ENCODE results near the gene PARP6. TPM values are rescaled to one million over a fixed set of nuclear protein-coding genes. Genes with fewer than 3 reads are reported as not detected.

The PARP6 gene
- total RNA-seq, 1 donor from 2014 or later, result 193 TPM

DNA sequence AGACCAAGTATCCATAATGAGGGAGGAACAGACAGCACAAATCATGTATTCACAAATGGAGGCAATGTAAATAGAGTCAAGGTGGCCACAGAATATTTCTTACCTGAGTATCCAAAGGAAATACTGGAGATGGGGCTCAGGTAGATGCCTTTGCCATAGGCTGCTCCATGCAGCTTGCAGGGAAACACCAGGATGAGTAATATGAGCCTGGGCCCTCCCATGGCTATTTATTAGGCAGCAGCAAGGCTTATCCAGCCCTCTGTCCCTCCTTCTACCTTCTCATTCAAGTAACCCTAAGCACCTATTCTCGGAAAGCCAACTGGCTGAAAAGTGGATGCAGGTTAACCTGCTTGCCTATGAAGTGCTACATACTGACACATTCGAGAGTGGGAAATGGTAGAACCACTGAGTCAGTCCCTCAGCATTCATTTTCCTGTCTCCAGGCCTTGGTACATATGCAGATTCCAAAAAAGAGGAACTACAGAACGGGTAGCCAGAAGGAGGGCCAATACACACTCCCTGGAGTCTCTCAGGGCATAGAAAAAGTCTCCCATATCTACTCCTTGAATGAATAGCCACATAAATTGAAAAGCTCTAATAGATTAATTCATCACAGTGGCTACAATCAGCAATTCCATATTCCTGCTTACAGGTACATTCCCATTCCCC, 23.1 kb downstream of the PARP6 start:
- no peaks in the 10 kb centered on the region for H3K4me1 Mint-ChIP-seq (ENCODE audit: low read depth, unreplicated experiment)
- no peaks in the 10 kb centered on the region for H3K27me3 Mint-ChIP-seq (ENCODE audit: unreplicated experiment)
- H3K4me3 Mint-ChIP-seq (ENCODE audit: unreplicated experiment), result no peak overlapping the region
- no peaks in the 10 kb centered on the region for H3K36me3 Mint-ChIP-seq (ENCODE audit: unreplicated experiment)
- H3K27ac Mint-ChIP-seq (ENCODE audit: unreplicated experiment), result no peak overlapping the region
- no peaks in the 10 kb centered on the region for H3K9me3 Mint-ChIP-seq (ENCODE audit: unreplicated experiment)
- TF ChIP-seq, protein P1, sequence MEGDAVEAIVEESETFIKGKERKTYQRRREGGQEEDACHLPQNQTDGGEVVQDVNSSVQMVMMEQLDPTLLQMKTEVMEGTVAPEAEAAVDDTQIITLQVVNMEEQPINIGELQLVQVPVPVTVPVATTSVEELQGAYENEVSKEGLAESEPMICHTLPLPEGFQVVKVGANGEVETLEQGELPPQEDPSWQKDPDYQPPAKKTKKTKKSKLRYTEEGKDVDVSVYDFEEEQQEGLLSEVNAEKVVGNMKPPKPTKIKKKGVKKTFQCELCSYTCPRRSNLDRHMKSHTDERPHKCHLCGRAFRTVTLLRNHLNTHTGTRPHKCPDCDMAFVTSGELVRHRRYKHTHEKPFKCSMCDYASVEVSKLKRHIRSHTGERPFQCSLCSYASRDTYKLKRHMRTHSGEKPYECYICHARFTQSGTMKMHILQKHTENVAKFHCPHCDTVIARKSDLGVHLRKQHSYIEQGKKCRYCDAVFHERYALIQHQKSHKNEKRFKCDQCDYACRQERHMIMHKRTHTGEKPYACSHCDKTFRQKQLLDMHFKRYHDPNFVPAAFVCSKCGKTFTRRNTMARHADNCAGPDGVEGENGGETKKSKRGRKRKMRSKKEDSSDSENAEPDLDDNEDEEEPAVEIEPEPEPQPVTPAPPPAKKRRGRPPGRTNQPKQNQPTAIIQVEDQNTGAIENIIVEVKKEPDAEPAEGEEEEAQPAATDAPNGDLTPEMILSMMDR (IDR thresholded peaks at IDR 0.05; ENCODE audit: partially characterized antibody, unreplicated experiment), result no peak
- no peak for DNase-seq

DNA sequence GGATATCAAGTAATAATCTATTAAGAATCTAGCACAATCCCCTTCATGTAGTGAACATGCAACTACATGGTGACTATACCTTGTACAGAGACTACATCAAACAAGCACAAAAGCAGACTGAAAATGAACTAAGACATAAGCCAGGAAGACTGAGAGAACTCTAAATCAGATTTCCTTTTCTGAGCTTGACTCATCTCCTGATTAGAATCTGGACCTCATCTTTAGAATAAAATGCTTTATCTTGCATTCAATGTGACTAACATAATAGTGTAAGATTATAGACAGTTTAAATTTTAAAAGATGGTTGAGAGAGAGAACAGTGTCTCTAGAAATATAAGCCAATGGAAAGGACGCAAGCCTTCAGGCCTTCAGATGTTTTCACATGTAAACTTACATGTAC, 23.8 kb downstream of the PARP6 start:
- H3K27me3 Mint-ChIP-seq (ENCODE audit: unreplicated experiment), result no peaks in the 10 kb centered on the region
- no peaks in the 10 kb centered on the region for H3K36me3 Mint-ChIP-seq (ENCODE audit: unreplicated experiment)
- no peak overlapping the region for H3K4me3 Mint-ChIP-seq (ENCODE audit: unreplicated experiment)
- DNase-seq, result no peak
- H3K9me3 Mint-ChIP-seq (ENCODE audit: unreplicated experiment), result no peaks in the 10 kb centered on the region
- TF ChIP-seq, protein P1 (IDR thresholded peaks at IDR 0.05; ENCODE audit: partially characterized antibody, unreplicated experiment), result no peak
- no peak overlapping the region for H3K27ac Mint-ChIP-seq (ENCODE audit: unreplicated experiment)
- no peaks in the 10 kb centered on the region for H3K4me1 Mint-ChIP-seq (ENCODE audit: low read depth, unreplicated experiment)

DNA sequence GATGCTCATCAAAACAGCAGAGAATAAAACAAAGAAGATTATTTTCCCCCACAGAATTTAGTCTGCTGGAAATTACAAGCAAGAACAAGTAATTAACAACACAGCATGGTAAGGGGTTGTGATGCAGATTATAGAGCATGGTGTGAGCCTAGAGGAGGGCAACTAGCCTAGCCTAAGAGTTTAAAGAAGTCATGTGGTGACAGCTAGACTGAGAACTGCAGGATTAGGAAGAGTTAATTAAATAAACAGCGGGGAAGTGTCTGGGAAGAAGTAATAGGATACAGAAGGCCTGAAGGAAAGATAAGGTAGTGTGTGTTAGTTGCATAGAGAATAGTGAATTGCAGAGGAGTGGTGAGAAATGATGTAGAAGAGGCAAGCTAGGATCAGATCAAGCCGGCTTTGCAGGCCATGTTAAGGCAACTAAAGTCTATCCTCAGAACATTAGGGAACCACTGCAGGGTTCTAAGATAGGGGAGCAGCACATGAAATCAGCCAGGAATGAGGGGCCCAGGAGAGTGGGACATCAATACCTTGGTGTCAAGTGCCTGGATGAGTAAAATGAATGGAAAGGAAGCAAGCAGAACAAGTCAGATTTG, 29.5 kb downstream of the PARP6 start:
- H3K9me3 Mint-ChIP-seq (ENCODE audit: unreplicated experiment), result peaks cover 1% of the 10 kb centered on the region
- H3K4me1 Mint-ChIP-seq (ENCODE audit: low read depth, unreplicated experiment), result no peaks in the 10 kb centered on the region
- H3K27me3 Mint-ChIP-seq (ENCODE audit: unreplicated experiment), result peaks cover 6% of the 10 kb centered on the region
- DNase-seq, result no peak
- no peaks in the 10 kb centered on the region for H3K36me3 Mint-ChIP-seq (ENCODE audit: unreplicated experiment)
- TF ChIP-seq, protein P1 (IDR thresholded peaks at IDR 0.05; ENCODE audit: partially characterized antibody, unreplicated experiment), result no peak
- H3K4me3 Mint-ChIP-seq (ENCODE audit: unreplicated experiment), result no peak overlapping the region
- H3K27ac Mint-ChIP-seq (ENCODE audit: unreplicated experiment), result no peak overlapping the region

DNA sequence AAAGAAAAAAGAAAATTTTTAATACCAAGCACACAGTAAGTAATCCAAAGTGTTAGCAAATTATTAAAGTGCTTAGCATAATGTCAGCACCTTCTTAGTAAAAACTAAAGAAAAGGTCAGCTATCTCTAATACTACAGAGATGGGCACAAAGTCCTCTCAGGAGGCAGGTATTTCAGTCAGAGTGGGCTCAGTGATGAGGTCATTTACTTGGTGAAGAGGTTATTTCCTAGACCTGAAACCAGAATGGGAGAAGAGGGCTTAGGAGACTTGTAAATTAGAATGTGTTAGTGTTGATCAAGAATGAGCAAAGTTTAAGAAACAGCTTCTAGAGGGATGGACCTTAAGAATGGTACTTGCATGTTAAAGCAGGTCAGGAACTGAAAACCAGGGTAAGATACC, 32.7 kb downstream of the PARP6 start:
- peaks cover 1% of the 10 kb centered on the region for H3K9me3 Mint-ChIP-seq (ENCODE audit: unreplicated experiment)

DNA sequence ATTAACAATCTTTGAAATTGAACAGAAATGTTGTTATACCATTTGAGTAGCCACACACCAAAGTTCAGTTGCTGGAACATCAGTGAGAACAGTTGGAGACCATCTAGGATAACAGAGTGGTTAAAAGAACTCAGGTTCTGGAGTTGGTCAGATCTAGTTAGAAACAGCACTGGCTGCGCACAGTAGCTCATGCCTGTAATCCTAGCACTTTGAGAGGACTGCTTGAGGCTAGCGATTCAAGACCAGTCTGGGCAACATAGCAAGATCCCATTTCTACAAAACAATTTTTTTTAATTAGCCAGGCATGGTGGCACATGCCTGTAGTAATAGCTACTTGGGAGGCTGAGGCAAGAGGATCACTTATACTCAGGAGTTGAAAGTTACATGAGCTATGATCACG, 33.8 kb downstream of the PARP6 start:
- TF ChIP-seq, protein P1 (IDR thresholded peaks at IDR 0.05; ENCODE audit: partially characterized antibody, unreplicated experiment), result no peak

More for the DNA sequence above, 32.7 kb downstream of the PARP6 start:
- peak overlapping the region; percentile 14 for H3K27ac Mint-ChIP-seq (ENCODE audit: unreplicated experiment)
- peaks cover 8% of the 10 kb centered on the region for H3K27me3 Mint-ChIP-seq (ENCODE audit: unreplicated experiment)
- H3K4me3 Mint-ChIP-seq (ENCODE audit: unreplicated experiment), result no peak overlapping the region
- no peaks in the 10 kb centered on the region for H3K4me1 Mint-ChIP-seq (ENCODE audit: low read depth, unreplicated experiment)
- TF ChIP-seq, protein P1 (IDR thresholded peaks at IDR 0.05; ENCODE audit: partially characterized antibody, unreplicated experiment), result no peak
- no peak for DNase-seq
- no peaks in the 10 kb centered on the region for H3K36me3 Mint-ChIP-seq (ENCODE audit: unreplicated experiment)

More for the DNA sequence above, 33.8 kb downstream of the PARP6 start:
- H3K36me3 Mint-ChIP-seq (ENCODE audit: unreplicated experiment), result no peaks in the 10 kb centered on the region
- no peak for DNase-seq
- no peak overlapping the region for H3K4me3 Mint-ChIP-seq (ENCODE audit: unreplicated experiment)
- peaks cover 8% of the 10 kb centered on the region for H3K27me3 Mint-ChIP-seq (ENCODE audit: unreplicated experiment)
- no peaks in the 10 kb centered on the region for H3K4me1 Mint-ChIP-seq (ENCODE audit: low read depth, unreplicated experiment)
- H3K9me3 Mint-ChIP-seq (ENCODE audit: unreplicated experiment), result peaks cover 1% of the 10 kb centered on the region
- no peak overlapping the region for H3K27ac Mint-ChIP-seq (ENCODE audit: unreplicated experiment)
